GM21723 (cell line): ENCODE data around the gene COPS7B.

Source experiments
- ATAC-seq: cut with Tn5 transposase; IDR thresholded peaks from one replicate; pipeline ENCODE4 v1.9.1; 2021; ENCODE audit warnings: mild to moderate bottlenecking, moderate library complexity; ENCODE audit not compliant: unreplicated experiment

The COPS7B gene

DNA sequence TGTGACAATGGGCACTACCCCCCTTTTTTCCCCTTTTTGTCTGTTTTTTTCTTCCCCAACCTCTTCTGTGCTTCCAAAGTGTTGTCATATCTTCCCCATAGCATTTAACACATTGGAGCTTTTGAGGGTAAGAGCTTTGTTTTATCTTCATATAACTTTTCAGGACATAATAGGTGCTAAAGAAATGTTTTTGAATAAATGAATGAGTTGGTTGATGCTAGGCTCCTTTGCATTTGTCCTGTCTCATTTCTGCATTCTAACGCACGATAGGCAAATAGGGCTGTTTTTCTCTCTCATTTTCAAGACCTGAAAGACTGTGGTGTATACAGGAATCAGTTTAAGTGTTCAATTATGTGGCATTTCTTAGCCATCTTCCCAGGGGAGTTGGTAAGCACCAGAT is 832 bp upstream of the COPS7B start:
- no peak for ATAC-seq

- ATAC-seq, result peak; percentile 10
Observed at GRCh38 chr2:231785822-231786176, 446 bp upstream of the COPS7B start.

GRCh38 chr2:231786917-231787292 is 660 bp downstream of the COPS7B start:
- no peak for ATAC-seq

GRCh38 chr2:231791107-231791506 is 4.9 kb downstream of the COPS7B start:
- ATAC-seq, result no peak

DNA sequence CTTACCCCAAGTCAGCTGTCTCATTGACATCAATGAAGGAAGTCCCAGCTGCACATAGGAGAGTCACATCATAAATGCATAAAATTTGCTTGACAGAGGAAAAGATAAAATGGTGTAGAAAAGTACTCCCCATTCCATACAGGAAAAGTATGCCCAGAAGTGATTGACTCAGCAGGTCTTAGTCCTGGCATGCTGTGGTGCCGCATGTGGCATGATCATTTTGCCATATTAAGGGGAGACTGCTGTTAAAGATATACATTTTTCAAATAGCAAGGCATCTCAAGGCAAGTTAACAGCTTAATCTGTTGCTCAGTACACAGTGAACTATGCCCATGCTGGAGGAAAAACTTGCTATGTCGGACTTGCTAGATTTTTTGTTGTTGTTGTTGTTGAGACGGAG is 8.1 kb downstream of the COPS7B start:
- no peak for ATAC-seq

- ATAC-seq, result no peak
Observed at GRCh38 chr2:231795525-231796327, 9.5 kb downstream of the COPS7B start.

GRCh38 chr2:231800493-231801091 is 14.3 kb downstream of the COPS7B start:
- ATAC-seq, result no peak

- no peak for ATAC-seq
Observed at GRCh38 chr2:231803501-231804138, 17.4 kb downstream of the COPS7B start.

DNA sequence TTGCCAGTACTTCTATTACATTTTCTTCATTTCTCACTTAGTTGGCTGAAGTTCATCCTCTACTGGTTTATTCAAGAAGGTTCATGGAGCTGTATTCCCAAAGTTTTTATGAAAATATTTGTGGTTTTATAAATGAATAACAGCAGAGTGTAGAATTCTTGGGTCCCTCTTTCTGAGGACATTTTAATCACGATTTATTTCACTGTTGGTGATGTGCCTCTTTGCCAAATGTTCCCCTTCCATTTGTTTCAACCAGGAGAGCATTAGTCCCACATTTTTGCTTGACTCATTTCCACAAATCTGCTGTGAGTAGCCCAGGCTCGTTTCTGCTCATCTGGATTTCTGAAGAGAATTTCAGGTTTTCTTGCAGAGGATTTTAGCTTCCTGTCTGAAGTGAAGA is 20.8 kb downstream of the COPS7B start:
- no peak for ATAC-seq

- no peak for ATAC-seq
Observed at GRCh38 chr2:231810905-231811304, 24.7 kb downstream of the COPS7B start.

DNA sequence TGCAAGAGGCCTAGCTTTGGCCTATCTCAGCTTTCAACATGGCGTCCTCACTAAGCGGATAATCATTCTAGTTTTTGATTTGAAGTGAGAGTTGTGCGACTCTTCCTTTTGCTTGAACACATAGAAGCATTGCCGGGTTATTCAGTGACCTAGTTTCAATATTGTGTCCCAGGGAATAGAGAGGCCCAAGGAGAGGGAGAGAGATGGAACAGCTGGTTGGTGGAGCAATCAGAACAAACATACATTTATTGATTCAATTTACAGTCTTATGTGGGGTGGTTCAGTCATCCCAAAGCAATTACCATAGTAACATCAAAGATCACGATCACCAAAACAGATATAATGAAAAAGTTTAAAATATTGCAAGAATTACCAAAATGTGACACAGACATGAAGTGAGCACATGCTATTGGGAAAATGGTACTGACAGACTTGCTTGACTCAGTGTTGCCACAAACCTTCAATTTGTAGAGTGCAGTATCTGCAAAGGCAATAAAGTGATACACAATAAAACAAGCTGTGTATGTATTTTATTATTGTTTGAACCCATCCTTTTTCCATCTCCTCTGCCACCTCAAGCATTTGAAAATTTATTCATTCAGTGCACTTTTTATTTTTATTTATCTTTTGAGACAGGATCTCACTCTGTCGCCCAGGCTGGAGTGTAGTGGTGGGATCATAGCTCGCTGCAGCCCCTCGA is 30.2 kb downstream of the COPS7B start:
- no peak for ATAC-seq

- ATAC-seq, result no peak
Observed at GRCh38 chr2:231819447-231820042, 33.3 kb downstream of the COPS7B start.

GRCh38 chr2:231820786-231821303 is 34.6 kb downstream of the COPS7B start:
- ATAC-seq, result no peak

DNA sequence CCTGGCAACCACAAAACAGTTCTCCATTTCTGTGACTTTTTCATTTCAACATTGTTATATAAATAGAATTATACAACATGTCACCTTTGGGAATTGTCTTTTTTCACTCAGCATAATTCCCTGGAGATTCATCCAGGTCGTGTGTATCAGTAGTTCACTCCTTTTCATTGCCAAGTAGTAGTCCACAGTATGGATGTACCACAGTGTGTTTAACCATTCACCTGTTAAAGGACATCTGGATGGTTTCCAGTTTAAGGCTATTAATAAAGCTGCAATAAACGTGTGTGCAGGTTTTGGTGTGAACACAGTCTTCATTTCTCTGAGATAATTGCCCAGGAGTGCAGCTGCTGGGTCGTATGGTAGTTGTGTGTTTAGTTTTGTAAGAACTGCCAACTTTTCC is 35.7 kb downstream of the COPS7B start:
- no peak for ATAC-seq

DNA sequence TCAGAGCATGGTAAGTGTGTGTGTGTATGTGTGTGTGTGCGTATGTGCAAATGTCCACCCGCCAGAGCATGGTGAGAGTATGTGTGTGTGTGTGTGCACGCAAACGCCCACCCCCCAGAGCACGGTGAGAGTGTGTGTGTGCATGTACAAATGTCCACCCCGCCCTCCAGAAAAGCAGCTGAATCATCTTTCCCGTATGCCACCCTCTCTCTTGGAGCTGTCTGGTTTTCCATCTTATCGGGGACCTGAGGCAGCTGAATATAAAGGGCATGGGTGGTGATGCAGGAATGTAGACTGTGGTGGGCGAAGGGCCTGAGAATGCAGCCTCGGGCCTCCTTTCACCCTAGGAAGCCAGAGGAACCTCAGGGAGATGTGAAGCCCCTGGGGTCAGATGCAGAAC is 66.9 kb downstream of the COPS7B start:
- no peak for ATAC-seq

- ATAC-seq, result no peak
Observed at GRCh38 chr2:231854616-231855125, 68.4 kb downstream of the COPS7B start.

- ATAC-seq, result no peak
Observed at GRCh38 chr2:231856959-231857358, 70.7 kb downstream of the COPS7B start.
